CD4-positive, CD25-positive, alpha-beta regulatory T cell (primary cell): Measurements from ENCODE around the gene DEFB108B. TPM values are rescaled to one million over a fixed set of nuclear protein-coding genes. Genes with fewer than 3 reads are reported as not detected.
"Not testable (repeated sequence)": the region's sequence is repeated elsewhere in the genome, so short reads cannot be mapped to it uniquely, and the experiment has no call there.

Experiments
- ATAC-seq, 2 donors: fragments of 150-1000 bp; cut with Tn5 transposase; one replicate each; pipeline ENCODE4 v1.10.0; 2021; ENCODE audit warnings: low read depth in 2 of 2, moderate number of reproducible peaks in 2 of 2, moderate library complexity in 1 of 2
- DNase-seq, 3 donors: peaks; one replicate each; pipeline versions ENCODE4 v3.0.0 to v3.0.0-alpha.2; 2012 to 2022; ENCODE audit warnings: mixed read lengths in 1 of 3
- H3K27ac ChIP-seq: one replicate; pipeline ENCODE4 v1.7.0; 2013; ENCODE audit warnings: mild to moderate bottlenecking, low read length; ENCODE audit not compliant: insufficient read depth, poor library complexity, severe bottlenecking
- H3K27me3 ChIP-seq: one replicate; pipeline ENCODE4 v1.7.0; 2013; ENCODE audit warnings: low read length; ENCODE audit not compliant: control insufficient read depth, insufficient read depth
- H3K36me3 ChIP-seq: one replicate; pipeline ENCODE4 v1.7.0; 2013; ENCODE audit warnings: mild to moderate bottlenecking, low read length, moderate library complexity; ENCODE audit not compliant: control insufficient read depth, insufficient read depth
- H3K4me1 ChIP-seq: 2 replicates; pipeline ENCODE4 v1.7.0; 2013; ENCODE audit warnings: mild to moderate bottlenecking, low read length; ENCODE audit not compliant: insufficient read depth, control insufficient read depth, poor library complexity, severe bottlenecking
- H3K4me3 ChIP-seq: one replicate; pipeline ENCODE4 v1.7.0; 2013; ENCODE audit warnings: low read depth, mild to moderate bottlenecking, low read length, moderate library complexity
- H3K9me3 ChIP-seq, 2 experiments: 1 replicate in 1 of 2; 2 replicates in 1 of 2; pipeline ENCODE4 v1.7.0; 2013; ENCODE audit warnings: low read length in 2 of 2, mild to moderate bottlenecking in 1 of 2, moderate library complexity in 1 of 2; ENCODE audit not compliant: control insufficient read depth in 2 of 2
- H3K27ac Mint-ChIP-seq, 3 donors: one replicate each; pipeline ENCODE4 v1.8.0; 2020 to 2022; ENCODE audit warnings: mild to moderate bottlenecking in 3 of 3, mixed read lengths in 3 of 3, moderate library complexity in 2 of 3
- H3K27me3 Mint-ChIP-seq: one replicate; pipeline ENCODE4 v1.8.0; 2022; ENCODE audit warnings: mild to moderate bottlenecking, mixed read lengths
- H3K36me3 Mint-ChIP-seq: one replicate; pipeline ENCODE4 v1.8.0; 2020; ENCODE audit warnings: mixed read lengths
- H3K4me1 Mint-ChIP-seq, 4 donors: one replicate each; pipeline ENCODE4 v1.8.0; 2020 to 2022; ENCODE audit warnings: mixed read lengths in 4 of 4, mild to moderate bottlenecking in 1 of 4
- H3K4me3 Mint-ChIP-seq, 4 donors: one replicate each; pipeline ENCODE4 v1.8.0; 2020 to 2022; ENCODE audit warnings: mild to moderate bottlenecking in 4 of 4, mixed read lengths in 4 of 4, moderate library complexity in 3 of 4
- H3K9me3 Mint-ChIP-seq, 7 donors: one replicate each; pipeline ENCODE4 v1.8.0; 2020 to 2022; ENCODE audit warnings: mixed read lengths in 7 of 7, mild to moderate bottlenecking in 3 of 7, moderate library complexity in 2 of 7
- polyA plus RNA-seq, 4 donors: library from polyadenylated mRNA; unstranded; fragments of 300-500 nt; fragmentation: Illumina TruSeq; gene quantifications; one replicate each; pipeline ENCODE4 v1.2.3, GENCODE V29; 2021
- total RNA-seq: library from RNA; stranded (reverse); gene quantifications from one replicate; pipeline ENCODE4 v1.2.3, GENCODE V29; 2022

DEFB108B gene
- total and polyA plus RNA-seq, 5 donors from 2014 or later, result not detected

GRCh38 chr11:71792621-71793235, 40.3 kb upstream of the DEFB108B start:
- not testable (repeated sequence) for H3K36me3 Mint-ChIP-seq, H3K9me3 ChIP-seq, H3K4me3 ChIP-seq, H3K27me3 ChIP-seq, H3K27ac ChIP-seq, H3K4me1 ChIP-seq, H3K9me3 Mint-ChIP-seq, H3K27me3 Mint-ChIP-seq, H3K36me3 ChIP-seq, ATAC-seq
- Mint-ChIP-seq H3K4me3 (peak overlapping the region in 1 of 4 donors; percentile 82), H3K4me1 (peaks cover 3 to 15% (median 9%) of the 10 kb centered on the region in 4 donors), H3K27ac (peak overlapping the region in 1 of 3 donors; percentile 41)
- DNase-seq, result peak; percentile 45 to 64 (median 47)

GRCh38 chr11:71794386-71795040, 38.5 kb upstream of the DEFB108B start:
- H3K27me3 ChIP-seq, H3K4me1 Mint-ChIP-seq, H3K4me1 ChIP-seq, H3K4me3 Mint-ChIP-seq, H3K4me3 ChIP-seq, H3K9me3 ChIP-seq, H3K36me3 Mint-ChIP-seq, H3K27me3 Mint-ChIP-seq, DNase-seq, H3K9me3 Mint-ChIP-seq, ATAC-seq, H3K27ac ChIP-seq, H3K36me3 ChIP-seq: not testable (repeated sequence)
- H3K27ac Mint-ChIP-seq, result peak overlapping the region in 1 of 3 donors; percentile 14

- H3K9me3 ChIP-seq, H3K36me3 Mint-ChIP-seq, H3K27me3 Mint-ChIP-seq, H3K4me1 Mint-ChIP-seq, DNase-seq, H3K36me3 ChIP-seq, H3K4me3 ChIP-seq, ATAC-seq, H3K9me3 Mint-ChIP-seq, H3K27ac Mint-ChIP-seq, H3K4me1 ChIP-seq, H3K27ac ChIP-seq, H3K4me3 Mint-ChIP-seq, H3K27me3 ChIP-seq: not testable (repeated sequence)
Observed at GRCh38 chr11:71795236-71795635, 37.8 kb upstream of the DEFB108B start.

- not testable (repeated sequence) for DNase-seq, H3K27me3 Mint-ChIP-seq, ATAC-seq, H3K4me1 ChIP-seq, H3K9me3 Mint-ChIP-seq, H3K27ac ChIP-seq, H3K36me3 ChIP-seq, H3K4me3 ChIP-seq, H3K9me3 ChIP-seq, H3K36me3 Mint-ChIP-seq, H3K27me3 ChIP-seq, H3K4me3 Mint-ChIP-seq
- Mint-ChIP-seq H3K4me1 (peaks cover 0 to 11% (median 5%) of the 10 kb centered on the region in 4 donors), H3K27ac (peak overlapping the region in 1 of 3 donors; percentile 9)
Observed at GRCh38 chr11:71796016-71796415, 37.0 kb upstream of the DEFB108B start.

GRCh38 chr11:71796781-71797180, 36.2 kb upstream of the DEFB108B start:
- H3K36me3 ChIP-seq, H3K9me3 Mint-ChIP-seq, H3K27me3 ChIP-seq, H3K27me3 Mint-ChIP-seq, H3K27ac ChIP-seq, H3K9me3 ChIP-seq, ATAC-seq, H3K27ac Mint-ChIP-seq, H3K4me3 ChIP-seq, H3K4me1 ChIP-seq, DNase-seq, H3K4me3 Mint-ChIP-seq, H3K36me3 Mint-ChIP-seq: not testable (repeated sequence)
- peaks cover 0 to 11% (median 5%) of the 10 kb centered on the region in 4 donors for H3K4me1 Mint-ChIP-seq

- not testable (repeated sequence) for H3K4me3 Mint-ChIP-seq, H3K36me3 Mint-ChIP-seq, H3K36me3 ChIP-seq, H3K9me3 Mint-ChIP-seq, H3K27me3 ChIP-seq, DNase-seq, H3K4me1 Mint-ChIP-seq, H3K9me3 ChIP-seq, H3K27ac ChIP-seq, H3K4me3 ChIP-seq, H3K27me3 Mint-ChIP-seq, H3K4me1 ChIP-seq, ATAC-seq
- peak overlapping the region in 1 of 3 donors; percentile 11 for H3K27ac Mint-ChIP-seq
Observed at GRCh38 chr11:71799556-71800128, 33.4 kb upstream of the DEFB108B start.

GRCh38 chr11:71800335-71800953, 32.6 kb upstream of the DEFB108B start:
- not testable (repeated sequence) for H3K27me3 Mint-ChIP-seq, H3K4me1 Mint-ChIP-seq, H3K36me3 Mint-ChIP-seq, H3K9me3 Mint-ChIP-seq, H3K4me1 ChIP-seq, H3K9me3 ChIP-seq, H3K27me3 ChIP-seq, H3K27ac ChIP-seq, H3K36me3 ChIP-seq, H3K4me3 Mint-ChIP-seq, H3K4me3 ChIP-seq
- peak; percentile 42 to 53 for ATAC-seq
- peak overlapping the region; percentile 11 to 63 (median 15) for H3K27ac Mint-ChIP-seq
- DNase-seq, result peak; percentile 73 to 90 (median 85)
